Activated T-cell treated with anti-CD3 and anti-CD28 coated beads, Interleukin-2, amount 50 U/mL, for 72 hours (primary cell): ENCODE results near the gene LRRC28. TPM values are rescaled to one million over a fixed set of nuclear protein-coding genes. Genes with fewer than 3 reads are reported as not detected.

Experiments
- ATAC-seq, 2 donors: fragments of 150-1000 bp; cut with Tn5 transposase; replicated peaks in 1 of 2; 2 replicates each; pipeline ENCODE4 v1.10.0; 2021; ENCODE audit warnings: moderate library complexity in 2 of 2, mild to moderate bottlenecking in 1 of 2
- DNase-seq, 2 donors: peaks; one replicate each; pipeline ENCODE4 v3.0.0; 2021 to 2022; ENCODE audit warnings: mixed read lengths in 1 of 2
- H3K27ac Mint-ChIP-seq: one replicate; pipeline ENCODE4 v1.8.0; 2022; ENCODE audit warnings: mild to moderate bottlenecking, moderate library complexity, mixed read lengths
- H3K27me3 Mint-ChIP-seq: one replicate; pipeline ENCODE4 v1.8.0; 2022; ENCODE audit warnings: low read depth, mixed read lengths
- H3K36me3 Mint-ChIP-seq, 2 donors: one replicate each; pipeline ENCODE4 v1.8.0; 2022; ENCODE audit warnings: mixed read lengths in 2 of 2, mild to moderate bottlenecking in 1 of 2; ENCODE audit not compliant: insufficient read depth in 2 of 2
- H3K4me1 Mint-ChIP-seq: one replicate; pipeline ENCODE4 v1.8.0; 2022; ENCODE audit warnings: low read depth, mixed read lengths
- H3K4me3 Mint-ChIP-seq, 2 donors: one replicate each; pipeline ENCODE4 v1.8.0; 2022; ENCODE audit warnings: mild to moderate bottlenecking in 2 of 2, mixed read lengths in 2 of 2, moderate library complexity in 2 of 2
- H3K9me3 Mint-ChIP-seq, 2 donors: one replicate each; pipeline ENCODE4 v1.8.0; 2022; ENCODE audit warnings: mixed read lengths in 2 of 2
- total RNA-seq, 2 donors: library from RNA; stranded (reverse); gene quantifications; one replicate each; pipeline ENCODE4 v1.2.3, GENCODE V29; 2022

Gene LRRC28
- total RNA-seq, 2 donors from 2014 or later: 23.3 to 29.0 TPM

GRCh38 chr15:99427668-99428361 lies 176.5 kb downstream of the LRRC28 start:
- no peaks in the 10 kb centered on the region for H3K9me3 Mint-ChIP-seq
- H3K27ac Mint-ChIP-seq: no peak overlapping the region
- no peaks in the 10 kb centered on the region for H3K36me3 Mint-ChIP-seq
- no peaks in the 10 kb centered on the region for H3K27me3 Mint-ChIP-seq
- DNase-seq (no peak), ATAC-seq (no peak)
- peaks cover 41% of the 10 kb centered on the region for H3K4me1 Mint-ChIP-seq
- no peak overlapping the region for H3K4me3 Mint-ChIP-seq

GRCh38 chr15:99429681-99430081 lies 178.4 kb downstream of the LRRC28 start:
- Mint-ChIP-seq H3K27ac (no peak overlapping the region), H3K36me3 (no peaks in the 10 kb centered on the region), H3K4me1 (peaks cover 45% of the 10 kb centered on the region), H3K27me3 (no peaks in the 10 kb centered on the region), H3K4me3 (no peak overlapping the region), H3K9me3 (no peaks in the 10 kb centered on the region)
- ATAC-seq: no peak
- DNase-seq: no peak

GRCh38 chr15:99430881-99431401 lies 179.7 kb downstream of the LRRC28 start:
- DNase-seq (no peak), ATAC-seq (no peak)
- H3K36me3 Mint-ChIP-seq: no peaks in the 10 kb centered on the region
- no peak overlapping the region for H3K4me3 Mint-ChIP-seq
- no peak overlapping the region for H3K27ac Mint-ChIP-seq
- no peaks in the 10 kb centered on the region for H3K9me3 Mint-ChIP-seq
- no peaks in the 10 kb centered on the region for H3K27me3 Mint-ChIP-seq
- H3K4me1 Mint-ChIP-seq: peaks cover 40% of the 10 kb centered on the region

- Mint-ChIP-seq H3K4me3 (no peak overlapping the region), H3K36me3 (no peaks in the 10 kb centered on the region), H3K27me3 (no peaks in the 10 kb centered on the region), H3K9me3 (no peaks in the 10 kb centered on the region), H3K27ac (no peak overlapping the region), H3K4me1 (peaks cover 33% of the 10 kb centered on the region)
- DNase-seq (no peak), ATAC-seq (no peak)
Observed at GRCh38 chr15:99431661-99432091, 180.4 kb downstream of the LRRC28 start.

- Mint-ChIP-seq H3K36me3 (no peaks in the 10 kb centered on the region), H3K27me3 (no peaks in the 10 kb centered on the region), H3K9me3 (no peaks in the 10 kb centered on the region), H3K4me3 (no peak overlapping the region), H3K27ac (no peak overlapping the region), H3K4me1 (peaks cover 25% of the 10 kb centered on the region)
- DNase-seq (no peak), ATAC-seq (no peak)
Observed at GRCh38 chr15:99432271-99433025, 181.2 kb downstream of the LRRC28 start.

GRCh38 chr15:99433026-99433756 lies 181.9 kb downstream of the LRRC28 start:
- Mint-ChIP-seq H3K27ac (no peak overlapping the region), H3K4me1 (peaks cover 27% of the 10 kb centered on the region), H3K4me3 (no peak overlapping the region), H3K27me3 (no peaks in the 10 kb centered on the region), H3K9me3 (no peaks in the 10 kb centered on the region), H3K36me3 (no peaks in the 10 kb centered on the region)
- ATAC-seq: peak; percentile 26 to 27
- no peak for DNase-seq

- Mint-ChIP-seq H3K4me1 (peaks cover 34% of the 10 kb centered on the region), H3K9me3 (no peaks in the 10 kb centered on the region), H3K27me3 (no peaks in the 10 kb centered on the region), H3K4me3 (no peak overlapping the region), H3K36me3 (no peaks in the 10 kb centered on the region), H3K27ac (no peak overlapping the region)
- no peak for DNase-seq
- no peak for ATAC-seq
Observed at GRCh38 chr15:99433757-99434450, 182.6 kb downstream of the LRRC28 start.

GRCh38 chr15:99434506-99435112 lies 183.3 kb downstream of the LRRC28 start:
- Mint-ChIP-seq H3K4me1 (peaks cover 35% of the 10 kb centered on the region), H3K36me3 (no peaks in the 10 kb centered on the region), H3K9me3 (no peaks in the 10 kb centered on the region), H3K27me3 (no peaks in the 10 kb centered on the region), H3K4me3 (no peak overlapping the region), H3K27ac (no peak overlapping the region)
- no peak for ATAC-seq
- no peak for DNase-seq

- H3K9me3 Mint-ChIP-seq: no peaks in the 10 kb centered on the region
- H3K27ac Mint-ChIP-seq: no peak overlapping the region
- peaks cover 35% of the 10 kb centered on the region for H3K4me1 Mint-ChIP-seq
- DNase-seq (no peak), ATAC-seq (no peak)
- H3K36me3 Mint-ChIP-seq: no peaks in the 10 kb centered on the region
- H3K4me3 Mint-ChIP-seq: no peak overlapping the region
- H3K27me3 Mint-ChIP-seq: no peaks in the 10 kb centered on the region
Observed at GRCh38 chr15:99435113-99435695, 183.9 kb downstream of the LRRC28 start.

- H3K4me1 Mint-ChIP-seq: peaks cover 35% of the 10 kb centered on the region
- no peak for DNase-seq
Observed at GRCh38 chr15:99435877-99436541, 184.7 kb downstream of the LRRC28 start.

GRCh38 chr15:99436542-99437314 lies 185.4 kb downstream of the LRRC28 start:
- H3K9me3 Mint-ChIP-seq: no peaks in the 10 kb centered on the region
- no peak for DNase-seq
- H3K27ac Mint-ChIP-seq: no peak overlapping the region
- H3K36me3 Mint-ChIP-seq: no peaks in the 10 kb centered on the region
- peaks cover 41% of the 10 kb centered on the region for H3K4me1 Mint-ChIP-seq
- no peak overlapping the region for H3K4me3 Mint-ChIP-seq
- H3K27me3 Mint-ChIP-seq: no peaks in the 10 kb centered on the region
- ATAC-seq: no peak

More at GRCh38 chr15:99435877-99436541, 184.7 kb downstream of the LRRC28 start:
- H3K27me3 Mint-ChIP-seq: no peaks in the 10 kb centered on the region
- H3K9me3 Mint-ChIP-seq: no peaks in the 10 kb centered on the region
- H3K4me3 Mint-ChIP-seq: no peak overlapping the region
- H3K36me3 Mint-ChIP-seq: no peaks in the 10 kb centered on the region
- H3K27ac Mint-ChIP-seq: no peak overlapping the region
- ATAC-seq: no peak
